Neural progenitor cell (in vitro differentiated cells): Measurements from ENCODE around the gene AEN.

ENCODE experiments used
- EZH2 ChIP-seq: fragments of 200-600 bp; sonication (generic); IDR thresholded peaks from 2 replicates; pipeline ENCODE4 v1.6.1; 2017; ENCODE audit warnings: antibody characterized with exemption, mild to moderate bottlenecking, moderate library complexity
- EZH2phosphoT487 ChIP-seq: fragments of 200-600 bp; sonication (generic); IDR thresholded peaks from 2 replicates; pipeline ENCODE4 v1.6.1; 2017; ENCODE audit warnings: antibody characterized with exemption
- TF ChIP-seq, protein P1 (sequence below): fragments of 200-600 bp; sonication (generic); IDR thresholded peaks from 2 replicates; pipeline ENCODE4 v1.5.1; 2017; ENCODE audit warnings: antibody characterized with exemption, mild to moderate bottlenecking

DNA sequence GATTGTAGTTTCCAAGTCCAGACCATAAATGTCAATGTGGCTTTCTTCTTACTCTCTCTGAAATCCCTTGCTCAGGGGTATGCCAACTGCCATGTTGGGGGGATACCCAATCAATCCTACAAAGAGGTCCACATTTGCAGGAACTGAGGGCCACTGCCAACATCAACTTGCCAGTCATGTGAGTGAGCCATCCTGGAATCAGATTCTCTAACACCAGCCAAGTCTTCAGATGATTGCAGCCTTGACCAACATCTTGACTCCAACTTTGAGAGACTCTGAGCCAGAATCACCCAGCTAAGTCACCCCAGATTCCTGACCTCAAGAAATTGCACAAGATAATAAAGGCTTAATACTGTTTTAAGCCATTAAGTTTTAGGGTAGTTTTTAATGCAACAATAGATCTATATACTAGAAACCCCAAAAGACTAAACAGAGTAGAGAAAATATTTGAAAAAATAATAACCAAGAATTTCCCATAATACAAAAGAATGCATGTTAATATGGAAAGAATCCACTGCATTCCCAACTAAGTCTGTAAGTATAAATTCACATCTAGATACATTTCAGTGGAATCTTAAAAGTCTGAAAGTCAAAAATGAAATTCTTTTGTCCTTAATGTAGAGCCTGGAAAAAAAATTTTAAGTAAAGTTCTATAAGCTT lies 40.0 kb downstream of the AEN start:
- TF ChIP-seq, protein P1, sequence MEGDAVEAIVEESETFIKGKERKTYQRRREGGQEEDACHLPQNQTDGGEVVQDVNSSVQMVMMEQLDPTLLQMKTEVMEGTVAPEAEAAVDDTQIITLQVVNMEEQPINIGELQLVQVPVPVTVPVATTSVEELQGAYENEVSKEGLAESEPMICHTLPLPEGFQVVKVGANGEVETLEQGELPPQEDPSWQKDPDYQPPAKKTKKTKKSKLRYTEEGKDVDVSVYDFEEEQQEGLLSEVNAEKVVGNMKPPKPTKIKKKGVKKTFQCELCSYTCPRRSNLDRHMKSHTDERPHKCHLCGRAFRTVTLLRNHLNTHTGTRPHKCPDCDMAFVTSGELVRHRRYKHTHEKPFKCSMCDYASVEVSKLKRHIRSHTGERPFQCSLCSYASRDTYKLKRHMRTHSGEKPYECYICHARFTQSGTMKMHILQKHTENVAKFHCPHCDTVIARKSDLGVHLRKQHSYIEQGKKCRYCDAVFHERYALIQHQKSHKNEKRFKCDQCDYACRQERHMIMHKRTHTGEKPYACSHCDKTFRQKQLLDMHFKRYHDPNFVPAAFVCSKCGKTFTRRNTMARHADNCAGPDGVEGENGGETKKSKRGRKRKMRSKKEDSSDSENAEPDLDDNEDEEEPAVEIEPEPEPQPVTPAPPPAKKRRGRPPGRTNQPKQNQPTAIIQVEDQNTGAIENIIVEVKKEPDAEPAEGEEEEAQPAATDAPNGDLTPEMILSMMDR = no peak
- TF ChIP-seq EZH2 = no peak
- no peak for TF ChIP-seq EZH2phosphoT487
